GM21737 (cell line): ENCODE results near the gene HIVEP3.

ENCODE experiments used
- ATAC-seq: cut with Tn5 transposase; IDR thresholded peaks from one replicate; pipeline ENCODE4 v1.9.1; 2021; ENCODE audit warnings: mild to moderate bottlenecking, moderate library complexity; ENCODE audit not compliant: unreplicated experiment

Gene HIVEP3

GRCh38 chr1:41622402-41622801 is 296.3 kb downstream of the HIVEP3 start:
- ATAC-seq: no peak

GRCh38 chr1:41621791-41622190 is 296.9 kb downstream of the HIVEP3 start:
- no peak for ATAC-seq

- ATAC-seq: no peak
Measured at GRCh38 chr1:41621256-41621655, 297.5 kb downstream of the HIVEP3 start.

- no peak for ATAC-seq
Measured at GRCh38 chr1:41620365-41621169, 298.2 kb downstream of the HIVEP3 start.

GRCh38 chr1:41619511-41620364 is 299.0 kb downstream of the HIVEP3 start:
- no peak for ATAC-seq

- no peak for ATAC-seq
Measured at GRCh38 chr1:41618871-41619270, 299.9 kb downstream of the HIVEP3 start.

GRCh38 chr1:41618066-41618825 is 300.5 kb downstream of the HIVEP3 start:
- ATAC-seq: no peak

- ATAC-seq: no peak
Measured at GRCh38 chr1:41617336-41617735, 301.4 kb downstream of the HIVEP3 start.

- ATAC-seq: no peak
Measured at GRCh38 chr1:41616563-41616962, 302.2 kb downstream of the HIVEP3 start.

- ATAC-seq: no peak
Measured at GRCh38 chr1:41615981-41616380, 302.7 kb downstream of the HIVEP3 start.

- ATAC-seq: no peak
Measured at GRCh38 chr1:41615316-41615715, 303.4 kb downstream of the HIVEP3 start.

GRCh38 chr1:41614818-41615217 is 303.9 kb downstream of the HIVEP3 start:
- no peak for ATAC-seq

GRCh38 chr1:41613689-41614574 is 304.8 kb downstream of the HIVEP3 start:
- ATAC-seq: no peak

GRCh38 chr1:41612953-41613352 is 305.8 kb downstream of the HIVEP3 start:
- no peak for ATAC-seq

- no peak for ATAC-seq
Measured at GRCh38 chr1:41611932-41612450, 306.7 kb downstream of the HIVEP3 start.

- no peak for ATAC-seq
Measured at GRCh38 chr1:41611068-41611931, 307.4 kb downstream of the HIVEP3 start.

- no peak for ATAC-seq
Measured at GRCh38 chr1:41610361-41610760, 308.4 kb downstream of the HIVEP3 start.

- ATAC-seq: no peak
Measured at GRCh38 chr1:41609166-41609883, 309.4 kb downstream of the HIVEP3 start.
